T47D (cell line): ENCODE data around the gene TNFRSF1B.

ENCODE experiments used
- DNase-seq, 2 experiments: peaks; one replicate each; pipeline versions ENCODE4 v3.0.0 to v3.0.0-alpha.2; 2011 to 2012; ENCODE audit warnings: low read depth in 1 of 2, low spot score in 1 of 2
- JUND ChIP-seq: IDR thresholded peaks from 2 replicates; pipeline ENCODE4 v1.6.1; 2012; ENCODE audit warnings: low read depth
- in situ Hi-C: cut with HindIII; loops from 2 replicates; pipeline ENCODE4 v1.10.0; 2016; ENCODE audit warnings: low sequenced_read_pairs, low pct_unique_long_range_greater_than_20kb

The TNFRSF1B gene

DNA sequence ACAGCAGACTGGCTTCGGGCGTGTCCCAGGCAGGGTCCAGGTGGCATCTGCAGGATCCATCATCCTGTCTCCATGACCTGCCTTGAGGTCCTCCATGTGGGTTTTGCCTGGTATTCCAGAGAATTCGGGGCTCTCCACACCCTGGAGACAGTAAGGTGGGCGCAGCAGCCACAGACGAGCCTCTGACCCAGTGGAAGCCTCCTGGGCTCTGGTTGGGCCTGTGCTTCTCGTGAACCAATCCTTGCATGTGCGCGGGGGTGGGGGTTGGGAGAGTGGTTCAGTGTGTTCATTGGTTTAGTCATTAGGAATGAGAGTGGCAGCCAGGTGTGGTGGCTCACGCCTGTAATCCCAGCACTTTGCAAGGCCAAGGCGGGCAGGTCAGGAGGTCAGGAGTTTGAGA is 32.1 kb upstream of the TNFRSF1B start:
- no peak for TF ChIP-seq JUND
- DNase-seq, result no peak
- in situ Hi-C loops, result no loop called here

DNA sequence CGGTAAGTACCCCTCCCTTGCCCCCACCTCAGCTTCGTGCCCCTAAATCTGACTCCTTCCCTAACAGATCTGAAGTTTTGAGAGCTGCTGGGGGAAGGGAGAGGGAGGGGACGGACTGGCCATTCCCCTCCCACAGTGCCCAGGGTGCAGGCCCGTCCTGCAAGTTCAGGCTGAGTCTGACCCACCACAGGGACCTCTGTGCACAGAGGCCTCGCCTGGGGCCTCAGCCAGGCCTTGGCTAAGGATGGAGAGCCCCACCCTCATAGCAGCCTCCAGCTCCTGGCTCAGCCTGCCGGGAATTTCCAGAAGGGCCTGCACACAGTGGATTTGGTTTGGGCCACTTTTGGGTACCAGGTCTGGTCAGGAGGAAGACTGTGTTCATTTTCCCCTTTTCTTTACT is 31.2 kb upstream of the TNFRSF1B start:
- DNase-seq, result no peak
- TF ChIP-seq JUND, result no peak
- in situ Hi-C loops, result no loop called here

DNA sequence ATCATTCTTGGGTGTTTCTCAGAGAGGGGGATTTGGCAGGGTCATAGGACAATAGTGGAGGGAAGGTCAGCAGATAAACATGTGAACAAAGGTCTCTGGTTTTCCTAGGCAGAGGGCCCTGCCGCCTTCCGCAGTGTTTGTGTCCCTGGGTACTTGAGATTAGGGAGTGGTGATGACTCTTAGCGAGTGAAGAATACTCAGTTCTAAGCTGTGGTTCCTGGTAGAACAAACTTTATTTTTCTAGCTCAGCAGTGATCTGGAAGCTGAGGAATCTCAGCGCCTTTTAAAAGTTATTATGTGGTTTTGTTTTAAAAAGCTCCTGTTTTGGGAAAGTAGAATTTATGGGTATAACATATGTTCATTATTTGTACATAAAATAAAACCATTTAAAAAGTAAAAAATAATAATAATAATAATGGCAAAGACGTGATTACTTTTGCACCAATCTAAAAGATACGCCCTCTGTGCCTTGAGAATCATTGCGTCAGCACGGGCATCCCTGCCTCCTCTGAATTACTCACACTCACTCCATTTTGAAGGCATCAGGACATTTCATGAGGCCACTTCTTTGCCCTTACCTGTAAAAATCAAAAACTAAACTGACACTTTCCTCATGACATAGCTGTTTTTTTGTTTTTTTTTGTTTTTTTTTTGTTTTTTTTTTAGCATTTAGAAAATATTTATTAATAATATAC is 29.7 kb upstream of the TNFRSF1B start:
- TF ChIP-seq JUND, result no peak
- DNase-seq, result no peak
- in situ Hi-C loops, result no loop called here

DNA sequence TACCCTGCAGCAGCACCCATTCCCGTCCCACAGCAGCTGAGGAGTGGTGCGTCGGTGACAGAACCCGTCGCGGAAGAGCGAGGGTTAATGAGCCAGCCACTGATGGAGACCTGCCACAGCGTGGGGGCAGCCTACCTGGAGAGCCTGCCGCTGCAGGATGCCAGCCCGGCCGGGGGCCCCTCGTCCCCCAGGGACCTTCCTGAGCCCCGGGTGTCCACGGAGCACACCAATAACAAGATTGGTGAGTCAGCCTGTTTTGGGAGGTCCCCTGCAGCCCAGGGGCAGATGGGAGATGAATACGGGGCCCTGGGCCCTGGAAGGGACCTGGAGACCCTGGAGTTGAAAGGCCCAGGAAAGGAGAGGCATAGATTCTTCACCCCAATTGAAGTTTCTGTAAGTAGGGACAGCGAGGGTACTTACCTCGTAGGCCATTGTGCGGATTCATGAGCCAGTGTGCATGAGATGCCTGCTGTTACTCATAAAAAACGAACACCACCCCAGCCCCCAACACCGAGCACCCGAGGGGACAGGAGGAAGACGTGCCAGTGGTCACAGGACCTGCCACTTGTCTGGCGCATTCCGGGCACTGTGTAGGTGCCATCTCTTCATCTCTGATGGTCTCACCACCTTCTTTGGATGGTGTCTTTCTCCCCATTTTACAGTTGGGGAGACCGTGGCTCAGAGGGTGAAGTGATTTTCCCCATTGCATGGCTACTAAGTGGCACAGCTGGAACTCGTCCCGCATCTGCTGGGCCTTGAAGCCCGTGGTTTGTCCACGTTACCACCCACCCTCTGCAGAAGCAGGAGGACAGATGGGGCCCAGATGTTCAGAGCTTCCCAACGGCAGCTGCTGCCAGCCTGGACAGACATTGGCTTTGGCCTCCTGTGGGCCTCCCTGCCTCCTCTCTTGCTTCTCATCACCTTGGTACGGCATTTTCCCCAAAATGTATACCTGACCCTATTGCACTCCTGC is 28.3 kb upstream of the TNFRSF1B start:
- no peak for TF ChIP-seq JUND
- in situ Hi-C loops, result no loop called here
- DNase-seq, result no peak

DNA sequence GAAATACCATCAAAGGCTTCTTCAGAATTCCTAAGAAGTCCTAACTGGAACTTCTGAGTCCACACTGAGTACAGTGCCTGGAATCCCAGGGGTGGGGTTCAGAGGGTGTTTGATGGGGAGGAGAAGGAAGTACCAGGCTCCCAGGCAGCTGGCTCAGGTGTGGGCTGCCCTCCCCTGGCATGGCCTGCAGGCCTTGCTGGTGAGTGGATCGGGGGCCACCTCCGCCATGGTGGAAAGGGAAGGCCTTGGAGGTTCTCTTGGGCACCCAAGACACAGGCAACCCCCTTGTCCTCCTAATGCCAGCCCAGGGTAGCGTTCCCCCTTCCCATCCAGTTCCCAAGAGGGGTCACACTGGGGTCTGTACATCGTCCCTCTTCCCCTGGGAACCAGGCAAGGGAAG is 26.8 kb upstream of the TNFRSF1B start:
- DNase-seq, result no peak
- TF ChIP-seq JUND, result no peak
- in situ Hi-C loops, result no loop called here

DNA sequence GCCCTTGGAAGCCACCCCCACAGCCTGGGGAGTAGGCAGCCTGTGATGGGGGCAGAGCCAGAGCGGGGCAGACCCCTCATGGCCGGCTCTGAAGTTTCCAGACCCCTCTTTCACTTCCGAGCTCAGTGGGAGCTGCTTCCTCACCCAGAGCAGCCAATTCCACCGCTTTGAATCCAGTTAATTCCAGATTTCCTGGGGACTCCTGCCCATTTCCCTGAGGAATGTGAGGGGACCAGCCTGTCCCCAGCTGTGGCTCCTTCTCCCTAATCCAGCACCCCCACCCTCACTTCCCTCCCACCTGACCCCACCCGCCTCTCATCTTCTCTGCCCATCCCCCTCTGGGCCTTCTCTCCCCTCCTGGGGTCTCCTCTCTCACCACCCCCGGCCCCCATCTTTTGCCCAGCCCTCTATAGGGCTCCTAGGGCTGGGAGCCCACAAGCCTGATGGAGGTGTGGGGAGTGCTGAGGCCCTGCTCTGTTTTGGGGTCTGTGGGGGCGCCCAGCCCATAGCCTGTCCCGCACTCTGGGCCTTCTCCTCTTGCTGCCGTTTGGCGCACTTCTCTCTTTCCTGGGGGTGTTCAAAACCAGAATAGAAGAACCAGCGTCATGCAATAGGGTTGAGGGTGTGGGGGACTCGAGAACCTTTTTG is 26.2 kb upstream of the TNFRSF1B start:
- TF ChIP-seq JUND, result no peak
- in situ Hi-C loops, result no loop called here
- no peak for DNase-seq

DNA sequence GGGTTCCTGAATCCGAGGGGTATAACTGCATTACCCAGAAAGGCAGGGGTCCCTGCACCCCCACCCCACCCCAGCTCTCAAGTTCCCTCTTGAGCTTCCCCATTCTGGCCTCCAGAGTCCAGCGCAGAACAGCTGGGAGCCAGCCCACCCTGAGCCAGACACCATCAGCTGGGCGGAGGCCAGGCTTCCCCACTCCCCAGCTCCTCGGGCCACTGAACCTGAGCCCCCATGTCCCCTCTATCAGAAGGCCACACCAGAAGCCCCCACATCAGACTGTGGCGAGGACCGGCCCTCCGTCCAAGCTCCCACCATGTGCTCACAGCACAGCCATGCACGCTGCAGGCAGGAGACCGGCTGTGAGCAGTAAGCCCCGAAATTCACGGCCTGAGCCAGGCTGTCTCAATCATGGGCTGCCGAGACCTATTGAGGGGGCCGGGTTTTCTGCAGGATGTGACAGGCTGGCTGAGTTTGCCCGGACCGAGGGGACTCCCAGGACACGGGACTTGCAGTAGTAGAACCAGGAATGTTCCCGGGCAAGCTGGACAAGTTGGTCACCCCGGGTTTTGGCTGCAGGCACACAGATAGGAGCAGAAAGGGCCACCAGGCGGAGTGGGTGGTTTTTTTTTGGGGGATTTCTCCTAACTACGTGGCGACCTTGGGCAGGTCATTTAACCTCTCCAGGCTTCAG is 25.5 kb upstream of the TNFRSF1B start:
- in situ Hi-C loops, result no loop called here
- TF ChIP-seq JUND, result no peak
- peak; percentile 26 to 62 for DNase-seq

DNA sequence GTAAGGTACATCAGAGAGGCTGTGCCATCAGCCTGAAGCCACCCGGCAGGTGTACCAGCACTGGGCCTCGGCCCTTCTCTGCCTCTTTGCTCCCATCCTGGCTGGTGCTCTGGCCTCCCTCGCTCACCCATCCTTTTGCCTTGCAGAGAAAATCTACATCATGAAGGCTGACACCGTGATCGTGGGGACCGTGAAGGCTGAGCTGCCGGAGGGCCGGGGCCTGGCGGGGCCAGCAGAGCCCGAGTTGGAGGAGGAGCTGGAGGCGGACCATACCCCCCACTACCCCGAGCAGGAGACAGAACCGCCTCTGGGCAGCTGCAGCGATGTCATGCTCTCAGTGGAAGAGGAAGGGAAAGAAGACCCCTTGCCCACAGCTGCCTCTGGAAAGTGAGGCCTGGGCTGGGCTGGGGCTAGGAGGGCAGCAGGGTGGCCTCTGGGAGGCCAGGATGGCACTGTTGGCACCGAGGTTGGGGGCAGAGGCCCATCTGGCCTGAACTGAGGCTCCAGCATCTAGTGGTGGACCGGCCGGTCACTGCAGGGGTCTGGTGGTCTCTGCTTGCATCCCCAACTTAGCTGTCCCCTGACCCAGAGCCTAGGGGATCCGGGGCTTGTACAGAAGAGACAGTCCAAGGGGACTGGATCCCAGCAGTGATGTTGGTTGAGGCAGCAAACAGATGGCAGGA is 24.5 kb upstream of the TNFRSF1B start:
- in situ Hi-C loops, result no loop called here
- no peak for TF ChIP-seq JUND
- no peak for DNase-seq

DNA sequence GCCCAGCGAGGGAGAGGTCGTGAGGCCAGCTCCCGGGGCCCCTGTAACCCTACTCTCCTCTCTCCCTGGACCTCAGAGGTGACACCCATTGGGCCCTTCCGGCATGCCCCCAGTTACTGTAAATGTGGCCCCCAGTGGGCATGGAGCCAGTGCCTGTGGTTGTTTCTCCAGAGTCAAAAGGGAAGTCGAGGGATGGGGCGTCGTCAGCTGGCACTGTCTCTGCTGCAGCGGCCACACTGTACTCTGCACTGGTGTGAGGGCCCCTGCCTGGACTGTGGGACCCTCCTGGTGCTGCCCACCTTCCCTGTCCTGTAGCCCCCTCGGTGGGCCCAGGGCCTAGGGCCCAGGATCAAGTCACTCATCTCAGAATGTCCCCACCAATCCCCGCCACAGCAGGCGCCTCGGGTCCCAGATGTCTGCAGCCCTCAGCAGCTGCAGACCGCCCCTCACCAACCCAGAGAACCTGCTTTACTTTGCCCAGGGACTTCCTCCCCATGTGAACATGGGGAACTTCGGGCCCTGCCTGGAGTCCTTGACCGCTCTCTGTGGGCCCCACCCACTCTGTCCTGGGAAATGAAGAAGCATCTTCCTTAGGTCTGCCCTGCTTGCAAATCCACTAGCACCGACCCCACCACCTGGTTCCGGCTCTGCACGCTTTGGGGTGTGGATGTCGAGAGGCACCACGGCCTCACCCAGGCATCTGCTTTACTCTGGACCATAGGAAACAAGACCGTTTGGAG is 23.7 kb upstream of the TNFRSF1B start:
- in situ Hi-C loops, result no loop called here
- TF ChIP-seq JUND, result no peak
- DNase-seq, result no peak

DNA sequence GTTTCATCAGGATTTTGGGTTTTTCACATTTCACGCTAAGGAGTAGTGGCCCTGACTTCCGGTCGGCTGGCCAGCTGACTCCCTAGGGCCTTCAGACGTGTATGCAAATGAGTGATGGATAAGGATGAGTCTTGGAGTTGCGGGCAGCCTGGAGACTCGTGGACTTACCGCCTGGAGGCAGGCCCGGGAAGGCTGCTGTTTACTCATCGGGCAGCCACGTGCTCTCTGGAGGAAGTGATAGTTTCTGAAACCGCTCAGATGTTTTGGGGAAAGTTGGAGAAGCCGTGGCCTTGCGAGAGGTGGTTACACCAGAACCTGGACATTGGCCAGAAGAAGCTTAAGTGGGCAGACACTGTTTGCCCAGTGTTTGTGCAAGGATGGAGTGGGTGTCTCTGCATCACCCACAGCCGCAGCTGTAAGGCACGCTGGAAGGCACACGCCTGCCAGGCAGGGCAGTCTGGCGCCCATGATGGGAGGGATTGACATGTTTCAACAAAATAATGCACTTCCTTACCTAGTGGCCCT is 23.1 kb upstream of the TNFRSF1B start:
- TF ChIP-seq JUND, result no peak
- peak in 1 of 2 experiments; percentile 16 for DNase-seq
- in situ Hi-C loops, result no loop called here

DNA sequence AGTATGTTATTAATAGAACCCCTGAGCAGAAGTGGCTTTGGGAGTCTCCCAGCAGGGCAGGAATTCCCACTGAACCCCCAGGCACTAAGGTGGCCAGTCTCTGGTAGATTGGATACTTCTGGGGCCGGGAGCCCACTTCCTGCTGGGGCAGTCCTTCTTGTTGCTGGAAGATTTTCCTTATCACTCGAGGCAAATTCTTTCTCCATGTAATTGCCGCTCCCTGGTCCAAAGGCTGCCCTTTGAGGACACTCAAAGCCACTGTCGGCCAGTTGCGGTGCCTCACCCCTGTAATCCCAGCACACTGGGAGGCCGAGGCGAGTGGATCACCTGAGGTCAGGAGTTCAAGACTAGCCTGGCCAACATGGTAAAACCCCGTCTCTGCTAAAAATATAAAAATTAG is 22.6 kb upstream of the TNFRSF1B start:
- in situ Hi-C loops, result no loop called here
- TF ChIP-seq JUND, result no peak
- no peak for DNase-seq
